Glomerular endothelial cell (primary cell): ENCODE data around the gene ZNF689. TPM values are rescaled to one million over a fixed set of nuclear protein-coding genes. Genes with fewer than 3 reads are reported as not detected.
"Not testable (repeated sequence)": the region's sequence is repeated elsewhere in the genome, so short reads cannot be mapped to it uniquely, and the experiment has no call there.

ENCODE experiments used
- DNase-seq: peaks from one replicate; pipeline ENCODE4 v3.0.0-alpha.2; 2011; ENCODE audit warnings: low read depth, low spot score; ENCODE audit errors: extremely low read depth
- total RNA-seq: library from RNA; depleted of rRNA; stranded (reverse); fragments of >200 nt; gene quantifications from 2 replicates; pipeline ENCODE4 v1.2.3, GENCODE V29; 2015

ZNF689 gene
- total RNA-seq, 1 donor from 2014 or later: 9.0 TPM

DNA sequence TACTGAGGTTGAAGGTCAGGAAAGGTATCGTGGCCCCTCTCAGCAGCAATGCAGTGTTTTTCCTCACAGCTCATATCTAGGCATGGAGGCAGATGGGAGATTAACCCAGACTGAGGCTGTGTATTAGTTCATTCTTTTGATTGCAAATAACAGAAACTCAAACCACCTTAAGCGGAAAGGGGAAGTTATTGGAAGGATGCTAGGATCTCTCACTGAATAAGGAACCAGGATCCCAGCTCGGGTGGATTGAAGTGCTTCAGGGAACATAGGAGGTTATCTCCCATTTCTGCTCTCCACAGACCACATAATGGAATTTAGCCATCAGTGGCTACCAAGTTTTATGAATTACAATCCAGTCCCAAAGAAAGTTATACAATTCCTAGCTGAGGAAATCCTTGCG lies 8.2 kb downstream of the ZNF689 start:
- DNase-seq: no peak

DNA sequence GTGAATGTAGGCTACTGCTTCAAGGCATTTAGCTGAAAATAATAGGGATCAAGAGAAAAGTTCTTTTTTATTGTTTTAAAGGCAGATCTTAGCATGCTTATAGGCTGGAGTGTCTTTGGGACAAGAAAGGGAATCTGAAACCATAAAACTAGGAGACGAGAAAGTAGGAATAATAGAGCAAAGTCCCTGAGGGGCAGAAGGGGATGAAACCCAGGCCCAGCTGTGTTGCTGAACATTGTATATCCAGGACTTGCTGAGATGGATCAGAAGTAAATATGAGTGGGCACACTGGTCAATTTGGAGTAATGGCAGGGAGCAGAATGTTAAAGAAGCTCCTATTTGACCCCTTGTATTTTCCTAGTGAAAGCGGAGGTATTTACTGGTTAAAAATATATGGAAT lies 9.3 kb downstream of the ZNF689 start:
- DNase-seq: no peak

DNA sequence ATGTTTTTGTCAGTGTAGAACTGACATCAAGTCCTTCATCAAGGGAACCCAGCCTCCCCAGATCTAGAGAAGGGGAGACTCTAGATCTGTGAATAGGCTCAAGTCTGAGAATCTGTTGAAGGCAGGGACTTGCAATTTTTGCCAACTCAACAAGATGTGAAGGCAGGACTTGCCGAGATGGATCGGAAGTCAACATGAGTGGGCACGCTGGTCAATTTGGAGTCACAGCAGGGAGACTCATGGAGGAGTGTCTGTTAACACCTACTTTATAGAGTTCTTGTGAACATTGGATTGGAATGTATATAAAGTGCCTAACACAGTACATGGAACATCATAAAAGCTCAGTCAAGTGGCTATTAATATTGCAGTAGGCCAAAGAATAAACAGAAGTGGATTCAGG lies 10.0 kb downstream of the ZNF689 start:
- DNase-seq: no peak

DNA sequence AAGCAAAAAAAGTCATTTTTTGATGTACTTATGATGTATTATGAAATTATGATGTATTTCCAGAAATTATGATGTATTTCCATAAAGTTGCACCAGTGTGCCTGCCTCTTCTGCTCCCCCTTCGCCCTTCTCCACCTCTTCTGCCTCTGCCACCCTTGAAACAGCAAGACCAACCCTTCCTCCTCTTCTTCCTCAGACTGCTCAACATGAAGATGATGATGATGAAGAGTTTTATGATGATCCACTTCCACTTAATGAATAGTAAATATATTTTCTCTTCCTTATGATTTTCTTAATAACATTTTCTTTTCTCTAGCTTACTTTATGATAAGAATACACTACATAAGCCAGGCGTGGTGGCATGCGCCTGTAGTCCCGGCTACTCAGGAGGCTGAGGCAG lies 17.3 kb downstream of the ZNF689 start:
- no peak for DNase-seq

DNA sequence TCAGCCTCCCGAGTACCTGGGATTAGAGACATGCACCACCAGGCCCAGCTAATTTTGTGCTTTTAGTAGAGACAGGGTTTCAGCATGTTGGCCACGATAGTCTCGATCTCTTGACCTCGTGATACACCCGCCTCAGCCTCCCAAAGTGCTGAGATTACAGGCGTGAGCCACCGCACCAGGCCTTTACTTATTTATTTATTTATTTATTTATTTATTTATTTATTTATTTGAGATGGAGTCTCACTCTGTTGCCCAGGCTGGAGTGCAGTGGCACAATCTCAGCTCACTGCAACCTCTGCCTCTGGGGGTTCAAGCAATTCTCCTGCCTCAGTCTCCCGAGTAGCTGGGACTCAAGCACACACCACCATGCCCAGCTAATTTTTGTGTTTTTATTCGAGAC lies 19.3 kb downstream of the ZNF689 start:
- not testable (repeated sequence) for DNase-seq

DNA sequence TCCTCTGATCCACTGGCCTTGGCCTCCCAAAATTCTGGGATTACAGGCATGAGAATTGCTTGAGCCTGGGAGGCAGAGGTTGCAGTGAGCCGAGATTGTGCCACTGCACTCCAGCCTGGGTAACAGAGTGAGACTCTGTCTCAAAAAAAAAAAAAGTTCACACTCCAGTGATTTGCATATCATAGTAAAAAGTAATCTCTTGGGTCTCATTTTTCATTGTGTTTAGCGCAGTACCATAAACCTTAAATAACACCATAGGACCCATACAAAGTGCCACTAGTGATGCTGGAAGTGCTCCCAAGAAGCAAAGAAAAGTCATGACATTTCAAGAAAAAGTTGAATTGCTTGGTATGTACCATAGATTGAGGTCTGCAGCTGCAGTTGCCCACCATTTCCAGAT lies 20.6 kb downstream of the ZNF689 start:
- not testable (repeated sequence) for DNase-seq

DNA sequence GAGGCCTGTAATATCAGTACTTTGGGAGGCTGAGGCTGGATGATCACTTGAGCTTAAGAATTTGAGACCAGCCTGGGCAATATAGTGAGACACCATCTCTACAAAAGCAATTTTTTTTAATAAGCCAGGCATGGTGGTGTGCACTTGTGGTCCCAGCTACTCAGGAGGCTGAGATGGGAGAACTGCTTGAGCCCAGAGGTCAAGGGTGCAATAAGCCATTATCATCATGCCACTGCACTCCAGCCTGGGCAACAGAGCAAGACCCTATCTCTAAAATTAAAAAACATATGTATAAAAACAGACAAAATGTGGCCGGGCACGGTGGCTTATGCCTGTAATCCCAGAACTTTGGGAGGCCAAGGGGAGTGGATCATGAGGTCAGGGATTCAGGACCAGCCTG lies 21.5 kb downstream of the ZNF689 start:
- DNase-seq: no peak

DNA sequence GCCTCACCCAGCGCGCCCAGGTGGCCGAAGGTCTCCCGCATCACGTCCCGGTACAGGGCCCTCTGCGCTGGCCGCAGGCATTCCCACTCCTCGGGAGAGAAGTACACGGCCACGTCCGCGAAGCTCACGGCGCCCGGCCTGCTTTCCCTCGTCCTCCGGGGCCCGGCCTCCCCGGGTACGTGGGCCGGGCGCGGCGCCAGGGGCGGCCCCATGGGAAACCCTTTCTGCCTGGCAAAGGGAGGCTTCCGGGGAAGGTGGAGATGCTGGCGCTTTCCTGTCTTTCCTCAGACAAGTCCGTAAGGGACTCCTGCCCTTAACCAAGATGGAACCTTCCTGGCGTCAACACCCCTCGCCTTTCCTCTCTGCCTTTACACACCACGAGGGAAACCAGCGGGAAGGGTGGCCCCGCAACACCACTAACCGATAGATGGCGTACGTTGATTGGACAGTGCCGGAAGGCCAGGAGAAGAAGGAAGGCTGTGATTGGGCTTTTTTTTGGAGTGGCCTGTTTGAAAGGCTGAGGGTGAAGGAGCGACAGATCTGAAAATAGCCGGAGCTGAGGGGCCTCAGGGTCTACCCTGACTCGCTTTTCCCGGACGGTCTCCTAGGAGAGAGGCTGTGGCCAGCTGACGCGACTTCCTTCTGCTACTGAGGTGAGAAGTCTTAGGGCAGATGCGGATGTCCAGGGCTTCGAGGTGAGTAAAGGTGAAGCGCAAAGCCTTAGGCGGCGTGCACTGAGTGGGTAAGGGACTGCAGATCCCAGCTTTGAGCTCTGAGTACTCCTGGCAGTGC lies 24.6 kb downstream of the ZNF689 start, which contains the start of gene ZNF785:
Gene ZNF785 (minus strand): TSS at position 298 of the 792 bp plus-strand sequence. CDS start 86 bp downstream, at position 212.
- peak; percentile 97 for DNase-seq

DNA sequence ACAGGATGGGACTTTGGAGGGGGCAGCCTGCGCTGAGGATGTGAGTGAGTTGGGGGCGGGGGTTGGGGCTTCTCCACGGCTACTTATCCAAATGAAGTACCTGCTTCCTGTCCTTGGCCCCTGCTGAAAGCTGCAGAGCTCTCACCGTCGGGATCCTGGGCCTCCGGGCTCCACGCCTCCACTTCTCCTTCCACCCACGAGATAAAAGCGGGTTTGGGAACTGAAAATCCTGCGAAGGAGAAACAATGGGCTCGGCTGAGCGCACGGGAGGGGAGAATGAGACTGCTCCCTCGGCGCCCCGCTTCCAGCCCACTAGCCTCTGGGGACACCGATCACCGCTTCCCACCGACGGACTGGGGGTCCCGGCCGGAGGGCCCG lies 25.2 kb downstream of the ZNF689 start:
- DNase-seq: no peak

DNA sequence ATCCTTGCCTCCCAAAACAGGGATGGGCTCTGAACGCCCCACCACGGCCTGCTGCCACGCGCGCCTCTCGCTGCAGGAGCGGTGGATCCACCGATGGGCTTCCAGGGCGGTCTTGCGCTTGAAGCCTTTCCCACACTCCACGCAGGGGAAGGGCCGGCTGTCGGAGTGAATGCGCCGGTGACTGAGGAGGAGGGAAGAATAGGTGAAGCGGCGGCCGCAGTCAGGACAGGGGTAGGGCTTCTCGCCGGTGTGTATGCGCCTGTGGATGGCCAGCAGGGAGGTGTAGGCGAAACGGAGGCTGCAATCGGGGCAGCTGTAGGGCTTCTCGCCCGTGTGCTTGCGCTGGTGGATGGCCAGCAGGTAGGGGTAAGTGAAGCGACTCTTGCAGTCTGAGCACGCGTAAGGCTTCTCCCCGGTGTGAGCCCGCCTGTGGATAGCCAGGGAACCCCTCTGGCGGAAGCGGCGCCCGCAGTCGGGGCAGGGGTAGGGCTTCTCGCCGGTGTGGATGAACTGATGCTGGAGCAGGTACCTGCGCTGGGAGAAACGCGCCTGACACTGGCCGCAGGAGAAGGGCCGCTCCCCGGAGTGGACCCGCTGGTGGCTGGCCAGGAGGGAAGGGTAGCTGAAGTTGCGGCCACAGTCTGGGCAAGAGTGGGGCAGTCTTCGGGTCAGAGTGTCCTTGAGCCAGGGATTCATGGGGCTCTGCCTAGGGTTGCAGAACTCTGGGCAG lies 27.4 kb downstream of the ZNF689 start:
- DNase-seq: no peak

DNA sequence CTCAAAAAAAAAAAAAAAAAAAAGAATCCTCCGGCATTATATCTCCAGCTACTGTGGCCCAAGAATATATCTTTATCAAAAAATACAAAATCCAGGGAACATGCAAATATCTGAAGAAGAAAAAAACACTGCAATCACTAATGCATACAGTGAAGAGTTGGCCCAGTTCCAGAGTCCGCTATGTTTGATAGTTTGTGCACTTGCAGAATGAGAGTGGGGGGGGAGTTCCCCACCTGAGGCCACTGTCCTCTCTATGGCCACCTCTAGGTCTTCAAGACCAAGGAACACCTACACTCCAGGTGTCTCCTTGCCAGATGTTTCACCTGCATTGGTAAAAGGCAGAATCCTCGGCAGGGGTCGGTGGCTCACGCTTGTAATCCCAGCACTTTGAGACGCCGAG lies 28.7 kb downstream of the ZNF689 start:
- DNase-seq: no peak

DNA sequence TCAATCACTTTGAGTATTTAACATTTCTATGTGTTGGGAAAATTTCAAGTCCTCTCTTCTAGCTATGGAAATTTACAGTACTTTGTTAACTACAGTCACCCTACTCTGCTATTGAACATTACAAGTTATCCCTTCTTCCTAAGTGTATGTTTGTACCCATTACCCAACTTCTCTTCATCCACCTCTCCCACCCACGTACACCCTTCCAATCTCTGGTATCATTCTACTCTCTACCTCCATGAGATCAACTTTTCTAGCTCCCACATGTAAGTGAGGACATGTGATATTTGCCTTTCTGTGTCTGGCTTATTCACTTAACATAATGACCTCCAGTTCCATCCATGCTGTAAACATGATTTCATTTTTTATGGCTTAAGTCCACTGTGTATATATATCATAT lies 35.5 kb downstream of the ZNF689 start:
- DNase-seq: no peak

DNA sequence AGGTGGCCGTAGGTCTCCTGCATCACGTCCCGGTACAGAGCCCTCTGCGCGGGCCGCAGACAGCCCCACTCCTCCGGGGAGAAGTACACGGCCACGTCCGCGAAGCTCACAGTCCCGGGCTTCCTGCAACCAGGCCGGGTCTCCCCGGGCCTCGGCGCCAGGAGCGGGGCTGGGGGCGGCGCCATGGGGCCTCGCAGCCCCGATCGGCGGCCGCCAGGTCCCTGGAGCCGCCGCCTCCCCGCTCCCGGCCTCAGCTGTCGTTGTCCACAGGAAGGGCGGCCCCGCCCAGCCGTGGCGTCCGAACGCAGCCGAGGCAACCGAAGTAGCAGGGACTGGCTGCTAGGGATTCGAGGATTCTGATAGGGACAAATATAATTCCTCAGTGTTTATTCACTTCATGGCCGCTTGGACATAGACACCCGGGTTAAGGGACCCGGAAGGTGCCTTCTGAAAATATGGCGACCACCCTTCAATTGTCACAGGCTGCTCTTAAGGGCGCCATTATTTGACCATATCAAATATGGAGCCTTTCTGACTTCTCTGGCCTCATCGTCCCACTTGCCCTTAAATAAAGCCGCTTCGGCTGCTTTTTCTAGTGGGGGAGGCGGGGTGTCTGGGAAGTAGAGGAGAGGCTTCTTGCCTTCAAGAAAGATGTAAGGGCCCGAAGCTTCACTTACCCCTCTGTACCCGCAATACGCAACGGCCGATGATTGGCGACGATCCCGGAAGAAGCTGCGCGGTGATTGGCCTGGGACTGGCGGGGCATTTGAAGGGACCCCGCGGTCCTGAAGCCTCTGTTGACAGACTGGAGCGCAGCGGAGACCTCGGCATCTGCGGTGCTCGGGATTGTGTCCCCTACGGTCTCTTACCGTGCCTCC lies 38.5 kb downstream of the ZNF689 start, which contains the start of gene ZNF688:
Gene ZNF688 (minus strand): TSS at position 270 of the 878 bp plus-strand sequence. CDS start 85 bp downstream, at position 185.
- peak; percentile 71 for DNase-seq

DNA sequence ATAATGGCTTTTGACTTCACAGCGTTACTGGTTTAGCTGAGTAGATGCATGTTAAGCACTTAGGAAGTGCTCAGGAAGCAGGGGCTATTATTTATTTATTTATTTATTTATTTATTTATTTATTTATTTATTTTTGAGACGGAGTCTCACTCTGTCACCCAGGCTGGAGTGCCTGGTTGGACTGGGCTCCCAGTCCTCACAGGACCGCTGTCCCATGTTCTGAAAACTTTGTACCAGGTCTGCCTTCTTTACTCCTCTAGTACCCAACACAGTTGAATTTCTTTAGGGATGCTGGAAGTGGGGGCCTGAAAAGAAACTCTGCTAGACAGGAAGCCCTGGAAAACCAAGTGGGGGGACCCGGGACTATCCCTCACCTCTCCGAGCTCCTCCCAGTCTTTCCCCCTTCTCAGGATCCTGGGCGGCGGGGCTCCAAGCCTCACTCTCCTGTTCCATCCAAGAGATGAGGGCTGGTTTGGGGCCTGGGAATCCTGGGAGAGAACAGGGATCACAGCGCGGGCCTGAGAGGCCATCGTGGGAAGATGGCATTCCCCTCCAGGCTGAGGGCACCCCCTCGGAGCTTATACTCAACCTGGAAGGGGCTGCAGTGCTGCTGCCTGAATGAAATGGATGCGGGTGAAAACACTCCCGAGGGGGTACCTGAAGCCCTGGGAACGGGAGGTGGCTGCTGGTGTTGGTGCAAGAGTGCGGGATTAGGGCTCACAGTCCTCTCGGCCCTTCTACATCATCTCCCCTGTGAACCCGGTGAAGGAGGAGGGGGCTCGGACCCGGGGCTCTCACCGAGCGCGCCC lies 39.3 kb downstream of the ZNF689 start:
- DNase-seq: no peak

DNA sequence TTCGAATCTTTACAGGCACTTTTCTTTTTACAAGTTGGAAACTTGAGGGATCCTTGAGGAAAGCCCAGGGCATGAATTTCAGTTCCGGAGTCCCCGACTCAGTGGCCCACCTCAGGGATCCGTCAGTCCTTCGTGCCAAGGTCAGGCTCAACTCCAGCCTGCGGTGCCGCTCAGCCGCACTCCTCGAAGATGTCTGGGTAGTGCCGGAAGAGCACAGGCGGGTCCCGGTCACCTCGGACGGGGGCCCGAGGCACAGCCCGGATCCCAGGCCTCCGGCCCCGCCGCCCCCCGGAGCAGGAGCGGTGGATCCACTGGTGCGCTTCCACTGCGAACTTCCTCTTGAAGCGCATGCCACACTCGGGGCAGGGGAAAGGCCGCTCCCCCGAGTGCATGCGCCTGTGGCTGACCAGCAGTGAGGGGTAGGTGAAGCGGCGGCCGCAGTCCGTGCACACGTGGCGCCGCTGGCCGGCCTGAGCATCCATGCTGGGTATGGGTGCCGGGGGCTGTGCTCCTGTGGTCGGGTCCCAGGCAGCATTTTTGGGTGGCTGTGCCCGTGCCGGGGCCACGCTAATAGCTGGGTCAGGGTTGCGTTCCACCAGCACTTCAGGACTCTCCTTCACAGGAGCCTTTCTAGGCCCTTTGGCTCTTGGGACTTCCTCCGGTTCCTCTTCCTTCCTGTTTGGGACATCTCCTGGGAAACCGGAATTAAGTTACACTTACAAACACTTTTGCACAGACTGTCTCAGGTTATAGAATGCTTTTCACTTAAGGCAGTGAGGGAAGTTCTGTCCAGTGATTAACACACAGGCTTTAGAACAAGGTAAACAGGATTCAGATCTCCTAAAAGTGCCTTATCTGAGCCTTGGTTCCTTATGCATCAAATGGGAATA lies 40.2 kb downstream of the ZNF689 start:
- DNase-seq: no peak

DNA sequence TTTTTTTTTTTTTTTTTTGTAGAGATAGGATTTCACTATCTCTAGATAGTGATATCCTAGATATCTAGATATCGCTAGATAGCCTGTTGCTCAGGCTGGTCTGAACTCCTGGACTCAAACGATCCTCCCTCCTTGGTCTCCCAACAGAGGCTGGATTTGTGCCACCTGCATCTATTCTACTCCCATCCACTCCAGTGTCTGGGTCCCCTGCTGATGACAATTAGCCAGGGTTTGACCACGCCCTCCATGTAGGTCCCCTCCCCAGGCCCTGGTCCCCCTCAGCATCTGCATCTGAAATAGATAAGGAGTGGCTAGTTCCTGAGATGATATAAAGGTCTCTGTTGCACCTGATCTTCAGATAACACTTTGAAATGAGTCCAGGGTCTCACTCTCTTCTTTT lies 40.9 kb downstream of the ZNF689 start:
- DNase-seq: no peak

DNA sequence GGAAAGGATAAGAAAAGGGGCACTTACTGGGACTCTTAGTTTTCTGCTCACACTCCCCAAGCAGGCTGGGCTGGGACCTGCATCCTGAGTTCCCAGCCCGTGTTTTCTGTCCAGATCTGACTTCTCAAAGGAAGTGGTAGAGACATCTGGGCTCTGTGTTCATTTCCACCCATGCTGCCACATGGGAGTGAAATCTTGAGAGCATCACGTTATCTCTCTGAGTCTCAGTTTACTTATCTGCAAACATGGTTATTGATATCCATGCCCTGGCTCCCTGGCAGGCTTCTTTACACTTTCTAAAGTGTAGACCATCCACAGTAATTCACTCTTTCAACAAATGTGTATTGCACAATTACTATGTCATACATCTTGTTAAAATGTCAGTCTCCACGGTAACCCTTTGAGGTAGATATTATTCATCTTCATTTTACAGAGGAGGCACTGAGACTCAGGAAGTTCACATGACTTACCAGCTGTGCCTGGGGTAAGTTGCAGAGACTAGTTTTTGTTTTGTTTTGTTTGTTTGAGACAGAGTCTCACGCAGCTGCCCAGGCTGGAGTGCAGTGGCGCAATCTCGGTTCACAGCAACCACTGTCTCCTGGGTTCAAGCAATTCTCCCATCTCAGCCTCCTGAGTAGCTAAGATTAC lies 42.1 kb downstream of the ZNF689 start:
- no peak for DNase-seq

DNA sequence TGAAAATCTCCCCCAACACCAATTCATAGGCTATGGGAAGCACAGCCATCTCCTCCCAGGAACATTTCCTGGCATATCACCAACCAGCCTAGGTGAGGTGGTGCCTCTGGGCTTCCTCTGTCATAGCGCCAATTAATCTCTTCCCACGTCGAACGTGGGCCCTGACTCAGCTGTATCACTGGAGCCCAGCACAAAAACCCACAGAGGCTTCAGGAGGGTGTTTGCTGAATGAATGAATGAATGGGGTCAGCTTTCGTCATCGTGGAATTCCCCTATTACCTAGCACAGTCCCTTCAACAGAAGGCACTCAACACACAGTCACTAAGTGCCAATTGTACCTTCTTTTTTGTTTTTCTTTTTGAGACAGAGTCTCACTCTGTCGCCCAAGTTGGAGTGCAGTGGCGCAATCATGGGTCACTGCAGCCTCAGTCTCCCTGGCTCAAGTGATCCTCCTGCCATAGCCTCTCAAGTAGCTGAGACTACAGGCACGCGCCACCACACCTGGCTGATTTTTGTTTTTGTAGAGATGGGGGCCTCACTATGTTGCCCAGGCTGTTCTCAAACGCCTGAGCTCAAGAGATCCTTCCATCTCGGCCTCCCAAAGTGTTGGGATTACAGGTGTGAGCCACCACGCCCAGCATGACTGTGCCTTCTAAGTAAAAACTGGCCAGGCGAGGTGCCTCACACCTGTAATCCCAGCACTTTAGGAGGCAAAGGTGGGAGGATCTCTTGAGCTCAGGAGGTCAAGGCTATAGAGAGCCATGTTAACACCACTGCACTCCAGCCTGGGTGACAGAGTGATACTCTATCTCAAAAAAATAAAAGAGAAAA lies 42.8 kb downstream of the ZNF689 start:
- no peak for DNase-seq
